Activated T-helper 1 cell treated with anti-CD3 and anti-CD28 coated beads, Interleukin-12 subunit alpha, Interleukin-12 subunit beta, Interleukin-2, Interleukin-4 antibody, amounts not matched to agents 30 ng/mL and 10 ng/mL and 1 ng/mL, durations not matched to agents 14 hours and 24 hours and 36 hours (primary cell): ENCODE data around the gene WNT1. TPM values are rescaled to one million over a fixed set of nuclear protein-coding genes. Genes with fewer than 3 reads are reported as not detected.

ENCODE experiments used
- DNase-seq: peaks from one replicate; pipeline ENCODE4 v3.0.0; 2021; ENCODE audit warnings: low spot score
- H3K27ac Mint-ChIP-seq: one replicate; pipeline ENCODE4 v1.8.0; 2021; ENCODE audit warnings: mild to moderate bottlenecking, mixed read lengths
- H3K27me3 Mint-ChIP-seq: one replicate; pipeline ENCODE4 v1.8.0; 2022; ENCODE audit warnings: mild to moderate bottlenecking, moderate library complexity, mixed read lengths; ENCODE audit not compliant: insufficient read depth
- H3K36me3 Mint-ChIP-seq: one replicate; pipeline ENCODE4 v1.8.0; 2021; ENCODE audit warnings: low read depth, mixed read lengths
- H3K4me1 Mint-ChIP-seq: one replicate; pipeline ENCODE4 v1.8.0; 2021; ENCODE audit warnings: low read depth, mixed read lengths
- H3K4me3 Mint-ChIP-seq: one replicate; pipeline ENCODE4 v1.8.0; 2021; ENCODE audit warnings: mild to moderate bottlenecking, moderate library complexity, mixed read lengths
- H3K9me3 Mint-ChIP-seq: one replicate; pipeline ENCODE4 v1.8.0; 2021; ENCODE audit warnings: mixed read lengths
- intact Hi-C: fragments of 100-400 bp; cut with micrococcal nuclease; formaldehyde crosslinking; loops from one replicate; pipeline ENCODE4 v1.15.1; 2024
- total RNA-seq: library from RNA; stranded (reverse); gene quantifications from 2 replicates; pipeline ENCODE4 v1.2.3, GENCODE V29; 2022

The WNT1 gene
- total RNA-seq, 1 donor from 2014 or later, result 0.21 TPM

DNA sequence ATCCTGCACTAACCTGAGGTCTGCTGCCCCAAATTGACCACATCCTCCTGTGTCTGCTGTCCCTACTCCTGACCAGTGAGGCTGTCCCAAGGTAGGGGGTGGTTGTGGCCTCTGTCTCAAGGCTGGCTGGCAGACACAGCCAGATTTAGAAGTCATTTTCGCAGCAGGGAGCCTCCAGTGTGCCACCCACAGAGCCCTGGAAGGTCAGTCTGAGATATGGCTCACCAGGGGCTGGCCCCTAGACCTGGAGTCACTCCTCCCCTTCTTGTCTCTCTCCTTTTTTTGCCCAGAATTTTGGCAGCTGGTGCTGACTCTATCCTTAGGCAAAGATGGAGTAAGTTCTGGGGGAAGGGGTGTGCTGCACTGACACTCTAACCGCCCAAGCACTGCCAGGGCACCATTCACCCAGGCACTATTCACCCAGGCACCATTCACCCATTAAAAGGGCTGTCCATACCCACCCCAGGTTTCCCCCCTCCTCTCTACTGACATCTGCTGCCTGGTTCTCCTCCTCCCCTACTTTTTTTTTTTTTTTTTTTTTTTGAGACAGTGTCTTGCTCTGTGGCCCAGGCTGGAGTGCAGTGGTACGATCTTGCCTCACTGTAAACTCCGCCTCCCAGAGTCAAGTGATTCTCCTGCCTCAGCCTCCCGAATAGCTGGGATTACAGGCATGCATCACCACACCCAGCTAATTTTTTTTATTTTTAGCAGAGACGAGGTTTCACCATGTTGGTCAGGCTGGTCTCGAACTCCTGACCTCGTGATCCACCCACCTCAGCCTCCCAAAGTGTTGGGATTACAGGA lies 13.3 kb downstream of the WNT1 start:
- intact Hi-C loops, result no loop called here
- peaks cover 70% of the 10 kb centered on the region for H3K27me3 Mint-ChIP-seq
- H3K4me3 Mint-ChIP-seq, result no peak overlapping the region
- peaks cover 23% of the 10 kb centered on the region for H3K4me1 Mint-ChIP-seq
- H3K9me3 Mint-ChIP-seq, result no peaks in the 10 kb centered on the region
- H3K27ac Mint-ChIP-seq, result no peak overlapping the region
- DNase-seq, result no peak
- no peaks in the 10 kb centered on the region for H3K36me3 Mint-ChIP-seq

DNA sequence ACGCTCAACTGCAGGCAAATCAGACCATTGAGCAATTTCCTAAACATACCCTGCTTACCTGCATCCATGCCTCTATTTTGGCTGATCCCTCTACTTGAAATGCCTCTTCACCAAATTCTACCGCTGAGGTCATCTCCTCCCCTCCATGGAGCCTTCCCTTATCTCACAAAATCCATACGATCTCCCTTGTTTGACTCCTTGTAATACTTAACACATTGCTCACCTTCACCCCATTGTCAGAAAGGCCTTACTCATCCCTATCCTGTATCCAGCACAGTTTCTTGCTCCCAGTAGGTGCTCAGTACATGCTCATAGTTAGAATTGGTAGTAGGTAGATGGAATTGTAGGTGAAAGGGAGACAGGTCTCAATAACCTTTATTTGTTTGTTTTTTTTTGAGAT lies 15.7 kb downstream of the WNT1 start:
- peaks cover 58% of the 10 kb centered on the region for H3K27me3 Mint-ChIP-seq
- intact Hi-C loops, result no loop called here
- DNase-seq, result no peak
- H3K4me3 Mint-ChIP-seq, result no peak overlapping the region
- no peaks in the 10 kb centered on the region for H3K9me3 Mint-ChIP-seq
- H3K36me3 Mint-ChIP-seq, result no peaks in the 10 kb centered on the region
- no peak overlapping the region for H3K27ac Mint-ChIP-seq
- peaks cover 14% of the 10 kb centered on the region for H3K4me1 Mint-ChIP-seq

DNA sequence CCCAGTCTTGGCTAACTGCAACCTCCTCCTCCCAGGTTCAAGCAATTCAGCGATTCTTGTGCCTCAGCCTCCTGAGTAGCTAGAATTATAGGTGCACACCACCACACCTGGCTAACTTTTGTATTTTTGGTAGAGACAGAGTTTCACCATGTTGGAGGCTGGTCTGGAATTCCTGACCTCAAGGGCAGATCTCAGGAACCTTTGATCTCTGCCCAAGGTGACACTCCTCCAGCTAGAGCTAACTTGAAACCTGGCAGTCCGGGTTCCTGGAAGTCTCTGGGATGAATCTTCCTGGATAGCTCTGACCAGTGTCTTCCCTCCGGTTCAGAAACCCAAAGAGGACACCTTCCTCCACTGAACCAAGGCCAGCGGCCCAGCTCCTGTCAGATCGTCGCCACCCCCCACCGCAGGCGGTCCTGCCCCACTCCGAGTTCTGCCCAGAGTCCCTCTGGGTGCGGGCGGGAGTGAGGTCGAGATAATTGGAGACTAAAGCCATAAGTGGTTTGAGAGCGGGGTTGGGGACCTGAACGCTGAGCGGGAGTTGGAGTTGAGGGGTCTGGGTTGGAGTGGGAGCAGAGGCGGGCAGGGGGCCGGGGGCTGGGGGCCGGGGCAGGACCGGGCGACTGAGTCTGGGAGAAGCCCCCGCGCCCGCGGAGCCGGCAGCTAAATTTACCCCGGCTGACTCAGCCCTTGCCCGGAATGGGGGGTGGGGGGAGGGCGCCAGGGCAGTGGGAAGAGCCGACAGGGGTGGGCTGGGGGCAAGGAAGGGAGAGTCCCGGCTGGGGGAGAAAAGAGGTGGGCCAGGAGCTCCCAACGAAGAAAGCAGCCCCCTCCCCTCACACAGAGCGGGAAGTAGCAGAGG lies 16.3 kb downstream of the WNT1 start:
- H3K36me3 Mint-ChIP-seq, result no peaks in the 10 kb centered on the region
- peaks cover 16% of the 10 kb centered on the region for H3K4me1 Mint-ChIP-seq
- H3K4me3 Mint-ChIP-seq, result no peak overlapping the region
- no peaks in the 10 kb centered on the region for H3K9me3 Mint-ChIP-seq
- intact Hi-C loops, result loop anchor here (1.0 to 5.0 kb wide), 3 partner anchors 14 to 348 kb away; no protein-coding TSS in a partner anchor
- peaks cover 55% of the 10 kb centered on the region for H3K27me3 Mint-ChIP-seq
- DNase-seq, result no peak
- no peak overlapping the region for H3K27ac Mint-ChIP-seq

DNA sequence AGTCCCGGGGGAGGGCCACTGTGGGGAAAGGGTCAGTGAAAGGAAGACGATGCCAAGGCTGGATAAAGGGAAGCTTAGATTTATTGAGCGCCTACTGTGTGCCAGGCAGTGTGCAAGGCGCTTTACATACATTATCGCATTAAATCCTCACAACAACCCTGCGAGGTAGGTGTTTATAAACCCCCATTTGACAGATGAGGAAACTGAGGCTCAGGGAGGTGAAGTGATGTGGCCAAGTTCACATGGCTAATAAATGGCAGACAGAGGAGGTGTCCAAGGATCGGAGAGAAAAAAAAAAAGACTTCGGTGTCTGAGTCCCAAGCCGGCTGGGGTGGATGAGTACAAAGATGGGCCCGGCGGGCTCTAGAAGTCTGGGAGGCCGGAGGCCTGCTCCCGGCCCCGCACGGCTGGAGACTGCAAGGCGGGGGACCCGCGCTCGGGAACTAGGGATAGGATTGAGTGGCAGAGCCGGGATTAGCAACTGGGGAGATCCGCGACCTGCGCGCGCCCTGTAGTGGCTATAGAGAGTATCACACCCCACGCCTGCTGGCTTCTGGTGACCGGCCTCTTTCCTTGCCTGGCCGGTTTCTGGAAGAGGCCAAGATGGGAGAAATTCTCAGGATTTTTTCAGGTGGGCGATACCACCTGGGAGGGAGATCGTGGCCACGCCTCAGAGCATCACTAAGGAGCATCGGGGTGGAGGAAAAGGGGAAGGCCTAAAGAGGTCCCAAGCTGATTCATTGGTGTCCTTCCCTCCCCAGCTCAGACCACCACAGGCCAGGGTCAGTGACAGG lies 17.2 kb downstream of the WNT1 start:
- DNase-seq, result peak; percentile 39
- intact Hi-C loops, result loop anchor here (1.0 to 5.0 kb wide), 3 partner anchors 15 to 347 kb away; no protein-coding TSS in a partner anchor
- H3K27me3 Mint-ChIP-seq, result peaks cover 49% of the 10 kb centered on the region

DNA sequence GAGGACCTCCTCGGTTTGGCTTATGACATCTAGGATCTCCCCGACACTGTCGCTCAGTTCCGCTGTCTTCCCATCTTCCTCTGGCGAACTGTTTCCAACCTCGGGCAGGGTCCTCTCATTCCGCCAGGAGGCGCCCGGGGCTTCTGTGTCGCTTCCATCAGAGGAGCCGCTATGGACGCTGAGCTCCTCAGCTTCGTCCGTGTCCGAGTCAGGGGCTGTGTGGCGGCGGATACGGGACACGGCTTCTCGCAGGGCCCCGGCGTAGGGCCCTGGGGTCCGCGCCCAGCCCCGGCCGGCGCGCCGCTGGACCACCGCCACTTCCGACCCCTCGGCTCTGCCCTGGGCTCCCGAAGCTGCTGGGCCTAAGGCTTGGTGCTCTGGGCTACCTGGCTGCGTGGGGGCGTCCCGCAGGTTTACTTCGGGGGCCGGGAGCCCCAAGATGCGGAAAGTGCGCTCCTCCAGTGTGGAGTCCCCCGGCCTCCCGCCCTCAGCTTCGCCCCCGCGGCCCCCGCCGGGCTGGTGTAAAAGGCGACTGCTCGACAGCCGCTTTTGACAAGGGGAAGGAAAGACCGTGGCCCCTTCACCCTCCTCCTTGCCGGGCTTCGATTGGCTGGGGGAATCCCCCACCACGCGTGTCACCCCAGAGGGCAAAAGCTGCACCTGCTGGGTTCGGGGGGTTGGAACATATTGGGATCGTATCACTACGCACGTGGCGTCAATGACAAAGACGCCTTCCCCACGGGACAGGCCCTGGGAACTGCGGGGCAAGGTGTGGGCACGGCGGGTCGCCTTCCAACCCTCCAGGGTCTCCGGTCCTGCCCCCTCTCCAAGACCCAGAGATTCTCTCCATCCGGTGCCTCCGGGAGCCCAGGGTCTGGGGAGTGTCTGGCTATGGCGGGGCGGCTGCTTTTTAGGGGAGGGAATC lies 18.9 kb downstream of the WNT1 start:
- peak overlapping the region; percentile 34 for H3K4me3 Mint-ChIP-seq
- peak; percentile 34 for DNase-seq
- H3K9me3 Mint-ChIP-seq, result no peaks in the 10 kb centered on the region
- no peak overlapping the region for H3K27ac Mint-ChIP-seq
- intact Hi-C loops, result loop anchor here (1.0 to 5.0 kb wide), 3 partner anchors 9 to 345 kb away; no protein-coding TSS in a partner anchor
- peaks cover 47% of the 10 kb centered on the region for H3K27me3 Mint-ChIP-seq
- H3K36me3 Mint-ChIP-seq, result peaks cover 16% of the 10 kb centered on the region
- H3K4me1 Mint-ChIP-seq, result peaks cover 27% of the 10 kb centered on the region

More for the DNA sequence above, 17.2 kb downstream of the WNT1 start:
- no peak overlapping the region for H3K4me3 Mint-ChIP-seq
- no peaks in the 10 kb centered on the region for H3K9me3 Mint-ChIP-seq
- peak overlapping the region; percentile 52 for H3K27ac Mint-ChIP-seq
- peaks cover 4% of the 10 kb centered on the region for H3K36me3 Mint-ChIP-seq
- H3K4me1 Mint-ChIP-seq, result peaks cover 25% of the 10 kb centered on the region

DNA sequence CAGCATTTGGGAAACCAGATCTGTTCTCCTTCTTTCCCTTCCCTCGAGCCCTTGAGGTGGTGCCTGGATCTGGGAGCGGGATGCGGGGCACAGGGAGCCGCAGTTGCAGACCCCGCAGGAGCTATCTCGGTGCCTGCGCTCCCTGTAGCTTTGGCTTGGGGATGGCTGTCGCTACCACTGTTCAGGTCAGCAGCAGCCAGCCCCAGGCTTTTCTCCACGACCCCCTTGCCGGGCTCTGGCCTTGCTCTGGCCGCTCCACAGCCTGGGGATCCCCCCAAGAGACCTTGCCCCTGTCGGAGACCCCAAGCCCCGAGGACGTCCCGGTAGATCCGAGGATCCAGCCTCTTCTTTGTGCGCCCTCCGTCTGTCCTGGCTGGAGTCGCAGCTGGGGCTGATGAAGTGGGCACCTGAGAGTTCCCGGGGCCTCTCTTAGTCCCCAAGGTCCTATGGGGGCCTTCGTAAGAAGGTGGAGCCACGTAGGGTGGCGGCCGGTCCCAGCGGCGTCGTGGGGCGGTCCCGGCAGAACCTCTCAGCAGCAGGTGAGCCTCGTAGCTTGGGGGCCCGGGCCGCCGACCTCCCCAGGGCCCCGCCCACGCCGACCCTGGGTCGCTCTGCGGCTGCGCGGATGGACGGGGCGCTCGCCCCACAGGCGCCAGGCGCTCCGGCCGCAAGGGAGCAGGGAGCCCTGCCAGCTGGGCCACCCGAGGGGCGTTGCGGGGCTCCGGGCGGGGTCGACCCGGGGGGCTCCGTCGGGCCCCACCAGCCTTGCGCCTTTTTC lies 19.8 kb downstream of the WNT1 start:
- Mint-ChIP-seq H3K27ac (no peak overlapping the region), H3K4me1 (peaks cover 27% of the 10 kb centered on the region), H3K36me3 (peaks cover 23% of the 10 kb centered on the region), H3K4me3 (peak overlapping the region; percentile 3), H3K9me3 (no peaks in the 10 kb centered on the region), H3K27me3 (peaks cover 45% of the 10 kb centered on the region)
- no peak for DNase-seq
- intact Hi-C loops, result loop anchor here (2.0 to 5.0 kb wide), 2 partner anchors 91 to 344 kb away; no protein-coding TSS in a partner anchor

DNA sequence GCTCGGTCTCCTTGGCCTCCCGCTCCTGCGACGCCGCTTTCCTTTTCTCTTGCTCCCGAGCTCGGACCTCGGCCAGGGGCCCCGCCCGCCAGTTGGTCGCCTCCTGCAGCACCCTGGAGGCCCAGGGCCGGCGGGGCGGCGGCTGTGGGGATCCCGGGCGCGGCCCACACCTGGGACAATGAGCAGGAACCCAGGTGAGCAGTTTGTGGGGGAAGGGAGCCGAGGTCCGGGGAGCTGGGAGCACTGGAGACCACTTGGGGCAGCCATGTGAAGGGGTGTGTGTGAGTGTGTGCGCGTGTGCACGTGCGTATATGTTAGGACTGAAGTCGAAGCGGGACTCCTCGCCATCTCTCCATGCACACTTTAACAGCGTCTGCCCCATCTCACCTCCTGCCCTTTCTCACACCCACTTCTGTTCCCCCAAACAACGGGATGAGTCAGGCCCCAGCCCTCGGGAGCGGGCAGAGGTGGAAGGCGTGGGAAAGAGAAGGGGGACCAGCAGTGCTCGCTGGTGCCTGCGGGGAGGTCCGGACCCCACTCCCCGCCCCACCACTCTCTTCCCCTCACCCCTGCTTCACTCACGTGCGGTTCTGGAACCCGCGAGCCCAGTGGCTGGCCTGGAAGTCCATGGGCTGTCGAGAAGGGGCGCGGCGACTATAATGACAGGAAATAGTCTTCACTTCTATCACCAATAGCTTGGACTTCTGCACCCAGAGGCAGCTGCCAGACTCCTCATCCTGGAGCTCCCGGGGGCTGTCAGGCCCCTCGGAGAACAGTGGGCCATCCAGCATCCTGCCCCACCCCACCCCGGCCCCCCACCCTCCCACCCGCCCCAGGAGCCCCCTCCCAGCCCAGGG lies 20.6 kb downstream of the WNT1 start:
- intact Hi-C loops, result loop anchor here (1.0 to 5.0 kb wide), 4 partner anchors 20 to 344 kb away; partner anchors contain the start of gene PRKAG1
- Mint-ChIP-seq H3K36me3 (peaks cover 29% of the 10 kb centered on the region), H3K4me3 (peak overlapping the region; percentile 66), H3K27ac (no peak overlapping the region), H3K9me3 (no peaks in the 10 kb centered on the region), H3K27me3 (peaks cover 40% of the 10 kb centered on the region), H3K4me1 (peaks cover 27% of the 10 kb centered on the region)
- DNase-seq, result no peak

DNA sequence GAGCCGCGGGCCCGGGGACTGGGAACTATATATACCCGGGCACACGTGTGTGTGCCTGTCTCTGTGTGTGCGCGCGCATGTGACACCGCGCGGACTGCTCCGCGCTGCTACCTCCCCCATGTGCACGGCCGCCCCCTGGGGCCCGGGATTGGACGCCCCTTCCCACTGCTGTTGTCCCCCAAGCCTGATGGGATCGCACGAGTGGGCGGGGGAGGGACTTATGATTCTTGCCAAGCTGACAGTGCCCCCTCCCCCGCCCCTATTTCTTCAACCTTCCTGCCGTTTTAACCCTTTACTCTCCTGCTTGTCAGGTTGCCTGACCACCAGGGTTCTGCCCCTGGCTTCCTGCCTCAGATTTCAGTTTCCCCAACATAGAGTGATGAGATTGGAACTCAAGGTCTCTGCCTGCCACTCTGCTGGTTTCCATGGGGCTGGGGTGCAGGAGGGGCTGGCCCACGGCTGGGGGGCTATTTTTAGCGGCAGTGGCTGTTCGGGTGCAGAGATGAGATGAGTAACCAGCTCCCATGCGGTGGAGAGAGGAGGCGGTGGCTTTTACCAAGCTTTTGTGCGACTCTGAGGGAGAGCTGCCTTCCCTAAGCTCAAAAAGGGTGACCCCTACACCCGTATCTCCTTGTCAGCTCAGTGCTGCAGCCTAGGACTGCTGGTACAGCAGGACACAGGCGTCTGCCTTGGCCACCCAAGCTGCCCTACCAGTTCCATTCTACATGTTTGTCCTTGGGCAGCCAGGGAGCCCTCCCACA lies 21.4 kb downstream of the WNT1 start, which contains the start of gene DDN:
Gene DDN, minus strand, starts transcription at position 5 of the 761 bp plus-strand sequence. CDS start 88 bp downstream, outside the sequence.
- H3K4me1 Mint-ChIP-seq, result peaks cover 27% of the 10 kb centered on the region
- H3K36me3 Mint-ChIP-seq, result peaks cover 33% of the 10 kb centered on the region
- intact Hi-C loops, result loop anchor here (1.0 to 5.0 kb wide), 4 partner anchors 19 to 343 kb away; partner anchors contain the start of gene PRKAG1
- peak within 1 kb of the TSS; percentile 80 for H3K27ac Mint-ChIP-seq
- peak; percentile 19 for DNase-seq
- peak within 1 kb of the TSS; percentile 73 for H3K4me3 Mint-ChIP-seq
- no peaks in the 10 kb centered on the region for H3K9me3 Mint-ChIP-seq
- H3K27me3 Mint-ChIP-seq, result peaks cover 33% of the 10 kb centered on the region

DNA sequence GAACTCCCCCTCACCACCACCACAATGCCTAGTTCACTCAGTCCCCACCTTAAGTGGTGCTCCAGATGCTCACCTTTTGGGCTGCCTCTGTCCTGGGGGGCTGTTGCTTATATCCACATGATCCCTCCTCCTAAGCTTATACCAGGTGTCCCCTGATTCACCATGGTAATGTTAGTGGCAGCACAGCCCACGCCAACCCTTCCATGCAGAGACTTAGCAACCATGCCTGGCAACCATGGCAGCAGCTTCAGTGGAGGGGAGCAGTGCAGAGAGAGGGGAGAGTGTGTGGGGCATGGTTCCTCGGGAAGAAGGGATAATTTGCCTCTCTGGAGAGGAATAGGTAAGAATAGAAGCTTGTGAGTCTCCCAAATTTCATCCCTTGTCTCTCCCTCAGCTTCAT lies 22.2 kb downstream of the WNT1 start:
- no peak overlapping the region for H3K4me3 Mint-ChIP-seq
- peaks cover 29% of the 10 kb centered on the region for H3K27me3 Mint-ChIP-seq
- H3K9me3 Mint-ChIP-seq, result no peaks in the 10 kb centered on the region
- no peak overlapping the region for H3K27ac Mint-ChIP-seq
- peaks cover 40% of the 10 kb centered on the region for H3K36me3 Mint-ChIP-seq
- peaks cover 23% of the 10 kb centered on the region for H3K4me1 Mint-ChIP-seq
- intact Hi-C loops, result no loop called here
- no peak for DNase-seq

DNA sequence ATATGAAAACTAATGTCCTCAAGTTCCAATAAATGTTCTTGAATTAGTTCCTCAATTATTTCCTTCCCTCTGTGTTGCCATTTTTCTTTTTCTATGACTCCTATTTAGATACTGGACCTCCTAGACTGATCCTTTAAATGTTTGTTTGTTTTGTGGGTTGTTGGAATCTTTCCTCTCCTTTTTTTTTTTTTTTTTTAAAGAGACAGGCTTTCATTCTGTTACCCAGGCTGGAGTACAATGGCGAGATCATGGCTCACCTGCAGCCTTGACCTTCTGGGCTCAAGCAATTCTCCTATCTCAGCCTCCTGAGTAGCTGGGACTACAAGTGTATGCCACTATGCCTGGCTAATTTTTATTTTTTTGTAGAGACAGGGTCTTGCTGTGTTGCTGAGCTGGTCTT lies 30.8 kb downstream of the WNT1 start:
- peaks cover 36% of the 10 kb centered on the region for H3K36me3 Mint-ChIP-seq
- no peak for DNase-seq
- no peak overlapping the region for H3K4me3 Mint-ChIP-seq
- no peaks in the 10 kb centered on the region for H3K27me3 Mint-ChIP-seq
- H3K27ac Mint-ChIP-seq, result no peak overlapping the region
- H3K9me3 Mint-ChIP-seq, result no peaks in the 10 kb centered on the region
- intact Hi-C loops, result no loop called here
- H3K4me1 Mint-ChIP-seq, result no peaks in the 10 kb centered on the region
